Heart left ventricle (tissue), 13 donors: ENCODE results near the gene NAXD.

Source experiments
- POLR2A ChIP-seq, 2 donors: fragments of 450-650 bp; IDR thresholded peaks; one replicate each; pipeline ENCODE4 v1.6.1; 2017; ENCODE audit warnings: antibody characterized with exemption in 2 of 2, mild to moderate bottlenecking in 2 of 2, moderate library complexity in 2 of 2
- TF ChIP-seq, protein P1 (sequence below), 12 donors: fragments of 200-600 bp; sonication (generic) in 4 of 12; IDR thresholded peaks; one replicate each; pipeline versions ENCODE4 v1.5.0 to v1.8.0; 2018 to 2022; ENCODE audit warnings: antibody characterized with exemption in 12 of 12, mild to moderate bottlenecking in 5 of 12
- donor health status: ischemic (EF 13 %, LVEDD 7.1; RV severe dilation, severe dysfunction).
- donor health status: DM: no; HTN: yes; CAD: no.
- donor health status: DM: no; HTN: no; CAD: no.
- donor health status: ischemic (EF 25% LVEDD 6.9; RV normal size, moderate dysfunction).
- donor health status: ischemic (EF 25% LVEDD 5.7; RV mildly dilated, moderate dysfunction).
- donor health status: ischemic (EF 35%, LVEDD 5.7; RV mildly dilated, moderate dysfunction).
- donor health status: nonischemic (EF 11% LVEDD 7.7; RV severe dilation, severe dysfunction).
- donor health status: DM: yes; HTN: yes; CAD: no.
- donor health status: PGD.
- donor health status: ischemic (EF 29% LVEDD 5.4; RV normal size, mild dysfunction).
- donor health status: nonischemic (EF 23%, LVEDD 6.1; RV moderate dilation, normal function).

DNA sequence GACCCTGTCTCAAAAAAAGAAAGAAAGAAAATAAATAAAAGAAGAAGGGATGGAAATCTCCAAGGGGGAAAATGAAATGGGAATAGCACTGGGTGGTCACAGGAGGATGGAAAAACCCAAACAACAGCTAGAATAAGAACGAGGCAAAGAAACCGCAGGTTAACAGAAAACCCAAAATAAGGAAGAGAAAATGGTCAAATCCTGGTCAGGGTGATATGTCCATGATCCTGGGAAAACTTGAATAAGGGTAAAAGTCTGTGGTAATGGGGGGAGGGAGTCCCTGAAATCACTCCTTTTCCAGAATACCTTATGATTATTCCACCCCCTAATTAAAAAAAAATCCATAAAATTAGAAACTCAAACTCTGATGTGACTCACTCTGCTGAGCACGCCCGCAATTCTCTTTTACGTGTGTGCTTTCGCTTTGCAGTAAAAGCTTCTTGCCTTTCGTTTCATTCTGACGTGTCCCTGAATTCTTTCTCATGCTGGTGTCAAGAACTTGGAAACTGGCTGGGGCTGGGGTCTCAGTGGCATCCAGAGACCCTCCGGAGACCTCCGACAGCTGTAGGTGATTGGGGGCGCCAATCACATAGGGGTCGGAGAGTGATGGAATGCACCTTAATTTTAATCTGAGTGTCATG is 4.3 kb upstream of the NAXD start:
- TF ChIP-seq, protein P1, sequence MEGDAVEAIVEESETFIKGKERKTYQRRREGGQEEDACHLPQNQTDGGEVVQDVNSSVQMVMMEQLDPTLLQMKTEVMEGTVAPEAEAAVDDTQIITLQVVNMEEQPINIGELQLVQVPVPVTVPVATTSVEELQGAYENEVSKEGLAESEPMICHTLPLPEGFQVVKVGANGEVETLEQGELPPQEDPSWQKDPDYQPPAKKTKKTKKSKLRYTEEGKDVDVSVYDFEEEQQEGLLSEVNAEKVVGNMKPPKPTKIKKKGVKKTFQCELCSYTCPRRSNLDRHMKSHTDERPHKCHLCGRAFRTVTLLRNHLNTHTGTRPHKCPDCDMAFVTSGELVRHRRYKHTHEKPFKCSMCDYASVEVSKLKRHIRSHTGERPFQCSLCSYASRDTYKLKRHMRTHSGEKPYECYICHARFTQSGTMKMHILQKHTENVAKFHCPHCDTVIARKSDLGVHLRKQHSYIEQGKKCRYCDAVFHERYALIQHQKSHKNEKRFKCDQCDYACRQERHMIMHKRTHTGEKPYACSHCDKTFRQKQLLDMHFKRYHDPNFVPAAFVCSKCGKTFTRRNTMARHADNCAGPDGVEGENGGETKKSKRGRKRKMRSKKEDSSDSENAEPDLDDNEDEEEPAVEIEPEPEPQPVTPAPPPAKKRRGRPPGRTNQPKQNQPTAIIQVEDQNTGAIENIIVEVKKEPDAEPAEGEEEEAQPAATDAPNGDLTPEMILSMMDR (IDR thresholded peaks at IDR 0.05), result no peak
- TF ChIP-seq POLR2A (IDR thresholded peaks at IDR 0.05), result no peak
